GM06990 (cell line): ENCODE measurements around the gene SDF4.

Source experiments
- DNase-seq: peaks from one replicate; pipeline ENCODE4 v3.0.0-alpha.2; 2011; ENCODE audit not compliant: insufficient read length; ENCODE audit errors: extremely low read depth
- H3K27me3 ChIP-seq: replicated peaks from 2 replicates; pipeline ENCODE4 v1.6.0; 2011; ENCODE audit warnings: low read length; ENCODE audit not compliant: control insufficient read depth, insufficient read depth
- H3K36me3 ChIP-seq: 2 replicates; pipeline ENCODE4 v1.5.1; 2011; ENCODE audit warnings: low read length; ENCODE audit not compliant: control insufficient read depth, insufficient read depth
- H3K4me3 ChIP-seq: replicated peaks from 2 replicates; pipeline ENCODE4 v1.5.1; 2011; ENCODE audit warnings: low read depth, mild to moderate bottlenecking, control low read depth, low read length
- TF ChIP-seq, protein P1 (sequence below): IDR thresholded peaks from 2 replicates; pipeline ENCODE4 v1.5.1; 2011; ENCODE audit warnings: low read length, control low read depth, mild to moderate bottlenecking, inconsistent platforms; ENCODE audit not compliant: insufficient read depth, poor library complexity, severe bottlenecking

SDF4 gene

DNA sequence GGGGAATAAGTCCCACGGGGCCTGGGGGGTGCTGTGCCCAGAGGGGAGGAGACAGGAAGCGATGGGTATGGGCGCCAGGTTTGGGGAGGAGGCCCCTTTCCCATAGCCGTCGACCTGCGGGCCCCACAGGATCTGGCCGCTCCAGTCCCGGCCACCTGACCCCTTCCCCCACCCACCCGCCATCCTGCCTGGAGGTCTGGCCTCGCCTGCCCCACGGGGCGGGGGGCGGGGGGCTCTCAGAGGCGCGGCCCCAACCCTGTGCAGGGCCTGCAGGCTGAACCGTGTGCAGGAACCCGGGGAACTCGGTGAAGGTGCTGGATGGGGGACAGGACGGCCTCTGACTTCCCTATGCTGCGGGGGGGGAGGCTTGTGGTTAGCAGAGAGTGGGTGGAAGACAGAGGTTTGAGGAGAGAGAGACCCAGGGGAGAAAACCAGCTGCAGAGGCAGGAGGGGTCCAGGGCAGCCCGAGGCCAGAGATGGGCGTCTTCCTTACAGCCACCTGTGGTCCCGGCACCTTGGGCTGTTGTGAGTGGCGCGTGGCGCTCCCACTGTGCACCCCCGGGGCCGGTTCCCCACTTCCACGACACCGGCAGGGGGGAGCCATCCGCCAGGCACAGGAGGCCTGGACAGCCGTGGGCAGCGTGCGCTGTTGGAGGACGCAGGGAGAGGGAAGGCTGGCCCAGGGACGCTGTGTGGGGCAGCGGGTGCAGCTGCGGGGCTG, 22.9 kb downstream of the SDF4 start:
- Histone ChIP-seq H3K36me3 (no peaks in the 10 kb centered on the region), H3K27me3 (no peaks in the 10 kb centered on the region; the same call in 1 of the 2 replicates), H3K4me3 (no peak overlapping the region)
- DNase-seq, result peak; percentile 41
- TF ChIP-seq, protein P1, sequence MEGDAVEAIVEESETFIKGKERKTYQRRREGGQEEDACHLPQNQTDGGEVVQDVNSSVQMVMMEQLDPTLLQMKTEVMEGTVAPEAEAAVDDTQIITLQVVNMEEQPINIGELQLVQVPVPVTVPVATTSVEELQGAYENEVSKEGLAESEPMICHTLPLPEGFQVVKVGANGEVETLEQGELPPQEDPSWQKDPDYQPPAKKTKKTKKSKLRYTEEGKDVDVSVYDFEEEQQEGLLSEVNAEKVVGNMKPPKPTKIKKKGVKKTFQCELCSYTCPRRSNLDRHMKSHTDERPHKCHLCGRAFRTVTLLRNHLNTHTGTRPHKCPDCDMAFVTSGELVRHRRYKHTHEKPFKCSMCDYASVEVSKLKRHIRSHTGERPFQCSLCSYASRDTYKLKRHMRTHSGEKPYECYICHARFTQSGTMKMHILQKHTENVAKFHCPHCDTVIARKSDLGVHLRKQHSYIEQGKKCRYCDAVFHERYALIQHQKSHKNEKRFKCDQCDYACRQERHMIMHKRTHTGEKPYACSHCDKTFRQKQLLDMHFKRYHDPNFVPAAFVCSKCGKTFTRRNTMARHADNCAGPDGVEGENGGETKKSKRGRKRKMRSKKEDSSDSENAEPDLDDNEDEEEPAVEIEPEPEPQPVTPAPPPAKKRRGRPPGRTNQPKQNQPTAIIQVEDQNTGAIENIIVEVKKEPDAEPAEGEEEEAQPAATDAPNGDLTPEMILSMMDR, result no peak

DNA sequence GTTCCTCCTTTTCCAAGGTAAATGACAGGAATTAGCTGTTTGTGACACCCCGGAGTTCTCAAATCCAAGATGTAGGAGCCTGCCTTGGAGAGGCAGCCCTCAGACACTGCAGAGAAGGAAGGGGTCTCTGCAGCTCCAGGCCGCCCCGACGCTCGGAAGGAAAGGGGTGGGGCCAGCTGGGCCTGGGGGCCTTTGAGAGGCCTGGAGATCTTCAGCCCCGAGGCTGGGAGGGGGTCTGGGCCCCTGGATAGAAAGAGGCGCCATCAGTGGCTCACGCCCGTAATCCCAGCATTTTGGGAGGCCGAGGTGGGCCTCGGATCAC, 24.3 kb downstream of the SDF4 start:
- TF ChIP-seq, protein P1, result no peak
- H3K4me3 ChIP-seq, result no peak overlapping the region
- H3K36me3 ChIP-seq, result no peaks in the 10 kb centered on the region
- DNase-seq, result peak; percentile 3
- H3K27me3 ChIP-seq, result no peaks in the 10 kb centered on the region; the same call in 1 of the 2 replicates

DNA sequence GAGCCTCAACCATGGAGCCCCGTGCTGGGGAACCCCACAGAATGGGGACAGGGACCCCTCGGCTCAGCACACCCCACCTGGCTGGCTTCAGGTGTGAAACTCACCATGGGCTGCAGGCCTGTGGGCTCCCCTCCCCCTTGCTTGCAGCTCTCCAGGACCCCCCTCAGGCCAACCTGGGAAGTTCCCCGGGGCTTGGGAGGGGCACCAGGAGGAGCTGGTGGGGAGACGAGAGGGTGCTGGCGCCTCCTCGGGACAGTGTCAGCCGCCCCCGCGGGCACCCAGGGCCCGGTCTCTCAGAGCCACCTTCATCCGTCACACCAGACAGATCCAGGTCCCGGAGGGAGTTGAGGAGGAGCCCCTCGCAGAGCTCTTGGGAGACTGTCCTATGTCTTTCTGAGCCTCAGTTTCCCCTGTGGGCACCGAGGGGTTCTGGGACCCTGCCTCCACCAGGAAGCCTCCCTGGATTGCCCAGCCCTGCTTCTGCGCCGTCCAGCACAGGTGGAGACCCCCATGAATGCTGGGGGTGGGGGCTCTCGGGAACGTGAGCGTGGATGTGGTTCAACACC, 24.8 kb downstream of the SDF4 start:
- H3K27me3 ChIP-seq, result no peaks in the 10 kb centered on the region; the same call in 1 of the 2 replicates
- H3K4me3 ChIP-seq, result no peak overlapping the region
- TF ChIP-seq, protein P1, result peak; percentile 14
- DNase-seq, result peak; percentile 29
- no peaks in the 10 kb centered on the region for H3K36me3 ChIP-seq

DNA sequence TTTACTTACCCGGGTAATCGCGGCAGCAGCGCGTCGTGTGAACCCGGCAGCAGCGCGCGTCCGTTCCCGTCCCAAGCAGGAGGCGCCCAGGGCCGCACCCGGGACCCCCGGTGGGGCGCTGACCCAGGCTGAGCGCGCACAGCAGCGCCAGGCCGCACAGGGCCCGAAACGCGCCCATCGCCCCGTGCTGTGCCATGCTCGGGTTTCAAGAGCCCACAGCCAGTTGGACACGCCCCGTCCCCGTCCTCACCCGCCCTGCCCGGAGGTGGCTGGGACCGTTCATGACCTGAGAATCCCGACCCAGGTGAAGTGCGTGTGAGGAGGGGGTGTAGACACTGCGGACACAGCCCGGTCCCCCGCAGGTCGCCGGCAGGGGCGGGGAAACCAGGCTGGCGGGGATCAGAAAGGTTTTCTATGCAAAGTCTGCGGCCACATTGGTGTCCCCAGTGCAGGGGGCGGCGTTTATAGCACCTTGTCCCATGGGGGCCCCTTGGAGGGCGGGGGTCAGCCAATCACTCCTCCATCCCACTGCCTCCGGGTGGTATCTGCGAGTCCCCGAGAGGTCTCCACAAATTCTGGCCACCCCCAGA, 25.3 kb downstream of the SDF4 start, which contains the start of gene TNFRSF18:
Gene TNFRSF18 (minus strand): TSS at position 217 of the 590 bp plus-strand sequence. CDS start 21 bp downstream, at position 196.
- H3K27me3 ChIP-seq, result no peaks in the 10 kb centered on the region; the same call in 1 of the 2 replicates

DNA sequence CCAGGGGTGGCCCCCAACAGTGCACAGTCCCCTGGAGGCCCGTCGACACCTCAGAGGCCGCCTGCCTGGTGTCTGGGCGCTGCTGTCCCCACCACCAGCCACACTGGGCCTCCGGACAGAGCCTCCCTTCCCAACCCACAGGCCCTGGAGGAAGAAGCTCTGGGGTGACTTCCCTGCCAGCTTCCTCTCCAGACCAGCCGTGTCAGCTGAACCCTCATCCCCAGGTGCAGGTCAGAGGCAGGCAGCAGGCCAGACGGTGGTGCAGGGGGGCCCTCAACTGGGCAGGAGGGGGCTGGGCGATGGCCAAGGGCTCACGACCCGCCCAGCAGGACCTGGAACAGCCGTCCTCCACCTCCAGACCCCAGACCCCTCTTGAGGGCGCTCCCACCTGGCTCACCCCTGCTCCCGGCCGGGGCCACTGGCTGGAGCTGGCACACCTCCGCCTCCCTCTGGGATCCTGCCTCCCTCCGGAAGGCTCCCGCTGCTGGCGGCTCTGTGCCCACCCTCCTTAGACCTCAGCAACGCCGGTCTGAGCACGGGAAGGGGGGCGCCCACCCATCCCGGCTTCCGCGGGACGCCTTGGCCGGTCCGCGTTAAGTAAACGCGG, 25.9 kb downstream of the SDF4 start:
- Histone ChIP-seq H3K27me3 (no peaks in the 10 kb centered on the region; the same call in 1 of the 2 replicates), H3K36me3 (no peaks in the 10 kb centered on the region), H3K4me3 (peak overlapping the region; percentile 41)
- TF ChIP-seq, protein P1, result no peak
- DNase-seq, result peak; percentile 18

More for the DNA sequence above, 25.3 kb downstream of the SDF4 start, which contains the start of gene TNFRSF18:
- Histone ChIP-seq H3K4me3 (peak within 1 kb of the TSS; percentile 41), H3K36me3 (no peaks in the 10 kb centered on the region)
- TF ChIP-seq, protein P1, result no peak
- peak; percentile 56 for DNase-seq
